OCI-LY7 (cell line): ENCODE measurements around the gene CUEDC1.

Experiments used
- CTCF ChIP-seq: fragments of 200-600 bp; sonication (generic); conservative IDR thresholded peaks from 2 replicates; pipeline ENCODE4 v1.5.1; 2014; ENCODE audit warnings: mild to moderate bottlenecking, antibody characterized with exemption, low read length, moderate library complexity, mixed read lengths
- EZH2phosphoT487 ChIP-seq: fragments of 200-600 bp; sonication (generic); IDR thresholded peaks from 2 replicates; pipeline ENCODE4 v1.6.1; 2018; ENCODE audit warnings: low read depth, borderline replicate concordance, mild to moderate bottlenecking, mixed run types, antibody characterized with exemption, low read length, moderate library complexity, mixed read lengths

GRCh38 chr17:57877803-57878377 lies 77.3 kb downstream of the CUEDC1 start:
- TF ChIP-seq CTCF (no peak), EZH2phosphoT487 (no peak)
